HepG2 (cell line): ENCODE measurements around the gene CD6.

Experiments used
- ARID2 ChIP-seq: sonication (generic); formaldehyde crosslinking; IDR thresholded peaks from 2 replicates; pipeline ENCODE4 v1.8.1; 2022; ENCODE audit warnings: mild to moderate bottlenecking, missing genetic modification reagents, borderline replicate concordance
- BHLHE40 ChIP-seq: IDR thresholded peaks from 2 replicates; pipeline ENCODE4 v1.6.1; 2011; ENCODE audit warnings: low read length, improper control_type of control experiment
- CTCF ChIP-seq: sonication (generic); formaldehyde crosslinking; IDR thresholded peaks from 2 replicates; pipeline ENCODE4 v1.5.0; 2020; ENCODE audit warnings: mild to moderate bottlenecking, missing genetic modification reagents, moderate library complexity
- EZH2 ChIP-seq: conservative IDR thresholded peaks from 2 replicates; pipeline ENCODE4 v1.6.1; 2012; ENCODE audit warnings: mild to moderate bottlenecking, low read depth, low read length, moderate library complexity
- KDM4B ChIP-seq: sonication (generic); formaldehyde crosslinking; IDR thresholded peaks from 2 replicates; pipeline ENCODE4 v1.4.0; 2020; ENCODE audit warnings: missing genetic modification reagents
- SALL1 ChIP-seq: sonication (generic); formaldehyde crosslinking; IDR thresholded peaks from 2 replicates; pipeline ENCODE4 v1.8.0; 2022; ENCODE audit warnings: mild to moderate bottlenecking, missing genetic modification reagents
- THAP11 ChIP-seq: IDR thresholded peaks from 2 replicates; pipeline ENCODE4 v1.6.1; 2016; ENCODE audit warnings: missing biosample characterization, missing genetic modification reagents
- ZNF530 ChIP-seq: sonication (generic); formaldehyde crosslinking; IDR thresholded peaks from 2 replicates; pipeline ENCODE4 v1.5.0; 2020; ENCODE audit warnings: low read depth, mild to moderate bottlenecking, missing genetic modification reagents

GRCh38 chr11:61018059-61018458 is 46.6 kb downstream of the CD6 start:
- TF ChIP-seq ZNF530 (CRISPR knock-in tag) (no peak), KDM4B (CRISPR knock-in tag) (no peak), THAP11 (CRISPR knock-in tag) (no peak), BHLHE40 (no peak), SALL1 (no peak), ARID2 (CRISPR knock-in tag) (no peak), EZH2 (no peak), CTCF (CRISPR knock-in tag) (no peak)
